Stimulated activated CD8-positive, alpha-beta memory T cell treated with anti-CD3 and anti-CD28 coated beads, Interleukin-7, amount 100 ng/mL, for 24 hours (primary cell): ENCODE measurements around the gene BCAS3.

Experiments
- DNase-seq: peaks from one replicate; pipeline ENCODE4 v3.0.0-alpha.2; 2020; ENCODE audit warnings: low read depth

BCAS3 gene

DNA sequence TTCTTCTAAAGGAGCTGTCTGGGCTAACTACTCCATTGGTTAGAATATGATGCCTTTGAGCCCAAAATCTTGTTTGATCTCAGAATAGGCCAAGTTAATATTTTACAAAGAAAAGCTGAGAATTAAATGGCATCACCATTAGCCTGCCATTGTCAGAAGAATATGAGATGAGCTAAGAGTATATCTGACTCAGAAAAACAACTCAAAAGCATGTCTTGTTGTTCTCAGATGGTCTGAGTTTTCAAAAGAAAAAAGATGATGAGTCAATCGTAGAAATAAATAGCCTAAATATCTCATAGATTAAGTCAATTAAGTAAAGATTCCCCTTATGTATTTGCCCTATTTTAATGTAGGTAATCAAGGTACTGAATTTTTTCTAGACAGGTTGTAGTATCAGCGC lies 524.9 kb downstream of the BCAS3 start:
- DNase-seq, result no peak

- DNase-seq, result no peak
These were observed 526.0 kb downstream of the BCAS3 start for GRCh38 chr17:61203671-61204131.

DNA sequence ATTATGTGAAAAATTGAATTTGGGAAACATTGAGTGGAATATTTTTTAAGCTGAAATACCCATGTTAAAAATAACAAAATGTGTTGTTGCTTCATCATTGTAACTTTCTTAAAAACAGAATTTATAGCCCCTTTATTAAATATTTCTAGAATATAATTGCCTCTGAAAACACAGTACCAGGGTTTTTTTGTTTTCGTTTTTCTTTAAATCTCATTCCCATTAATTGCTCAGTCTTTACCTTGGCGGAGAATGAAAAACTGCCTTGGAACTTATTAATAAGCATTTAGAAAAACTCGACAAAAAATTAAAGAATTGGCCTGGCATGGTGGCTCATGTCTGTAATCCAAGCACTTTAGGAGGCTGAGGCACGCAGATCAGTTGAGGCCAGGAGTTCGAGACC lies 526.8 kb downstream of the BCAS3 start:
- DNase-seq, result no peak

GRCh38 chr17:61205401-61205800 lies 527.8 kb downstream of the BCAS3 start:
- no peak for DNase-seq

DNA sequence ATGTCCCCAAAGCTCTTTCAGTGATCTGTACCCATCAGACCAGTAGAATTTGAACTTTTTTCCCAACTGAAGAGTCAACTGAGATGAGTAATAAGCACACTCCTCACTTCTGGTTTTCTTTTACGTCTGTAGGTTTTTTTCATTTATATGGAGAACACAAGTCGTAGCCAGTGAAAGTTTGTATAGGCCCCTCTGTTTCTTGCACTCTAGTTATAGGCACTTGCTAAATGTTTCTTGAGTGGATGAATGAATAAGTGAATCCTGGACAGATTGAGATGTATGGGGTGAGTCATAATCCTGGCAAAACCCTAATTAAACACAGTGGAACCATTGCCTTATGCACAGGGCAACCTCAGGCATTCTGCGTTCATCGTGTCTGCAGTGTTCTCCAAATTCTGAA lies 528.3 kb downstream of the BCAS3 start:
- DNase-seq, result no peak

DNA sequence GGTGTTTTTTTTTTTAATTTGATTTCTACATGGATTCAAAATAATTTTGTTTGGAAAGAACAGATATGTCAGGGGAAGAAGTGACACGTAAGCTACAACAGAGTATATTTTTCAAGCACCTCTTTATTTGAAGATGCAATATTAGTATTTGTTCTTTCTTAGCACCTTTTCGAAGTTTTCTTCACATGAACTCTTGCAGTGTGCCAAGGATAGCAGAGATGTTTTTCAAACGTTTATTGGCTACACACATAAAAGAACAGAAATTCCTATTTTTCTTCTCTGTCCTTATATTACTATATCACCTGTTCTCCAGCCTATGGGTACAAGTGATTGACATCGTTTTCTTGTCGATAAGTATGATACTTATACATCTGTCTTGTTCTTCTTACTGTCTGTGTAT lies 529.3 kb downstream of the BCAS3 start:
- DNase-seq, result no peak

DNA sequence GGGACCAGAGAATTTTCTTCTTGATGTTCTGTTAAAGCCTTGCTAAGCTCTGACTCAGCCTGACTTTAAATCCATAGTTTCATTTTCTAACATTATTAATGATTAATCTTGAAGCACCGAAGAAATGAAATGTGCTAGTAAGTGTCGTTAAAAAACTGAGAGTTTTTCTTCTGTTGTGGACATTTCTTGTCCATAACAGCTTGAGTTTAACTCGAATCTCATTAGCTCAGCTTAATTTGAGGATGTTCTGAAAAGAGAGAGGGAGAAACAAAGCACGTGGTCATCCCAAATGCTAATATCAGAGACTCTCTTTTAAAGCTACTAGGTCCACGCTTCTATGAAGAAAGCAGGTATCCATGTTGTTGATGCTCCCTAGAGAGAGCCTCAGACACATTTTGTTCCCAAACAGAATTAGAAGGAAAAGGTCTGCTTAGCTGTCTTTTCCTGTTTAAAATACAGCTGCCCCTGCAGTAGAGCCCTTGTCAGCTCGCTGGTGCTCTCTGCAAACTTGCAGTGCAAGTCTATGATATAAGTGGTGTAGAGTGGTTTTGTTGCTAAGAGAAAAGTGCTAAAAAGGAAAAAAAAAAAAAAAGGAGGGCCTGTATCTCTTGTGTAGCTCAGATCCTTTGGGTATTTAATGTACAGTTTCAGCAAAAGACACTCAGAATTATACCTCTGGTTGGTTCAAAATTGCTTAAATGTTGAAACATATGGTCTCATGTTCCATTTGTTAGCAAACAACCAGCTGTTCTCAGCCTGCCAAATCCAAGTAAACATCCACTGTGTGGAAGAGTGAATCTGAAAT lies 530.9 kb downstream of the BCAS3 start:
- DNase-seq, result no peak

DNA sequence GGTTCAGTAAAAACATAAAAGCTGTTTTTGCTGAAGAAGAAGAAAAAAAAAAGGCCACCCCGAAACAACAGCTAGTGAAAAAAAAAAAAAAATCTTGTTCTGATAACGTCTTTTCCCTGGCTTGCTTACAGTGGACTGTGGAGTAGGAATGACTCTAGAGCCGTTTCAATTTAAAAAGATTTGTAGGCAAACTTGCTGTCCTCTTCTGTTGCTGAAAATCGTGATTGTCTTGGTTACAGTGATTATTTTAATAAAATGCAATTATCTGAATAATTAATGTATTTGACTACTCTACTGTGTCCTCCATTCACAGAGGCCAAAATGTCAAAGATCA lies 531.4 kb downstream of the BCAS3 start:
- DNase-seq, result no peak

GRCh38 chr17:61209525-61209924 lies 531.9 kb downstream of the BCAS3 start:
- DNase-seq, result no peak

- no peak for DNase-seq
These were observed 533.6 kb downstream of the BCAS3 start for GRCh38 chr17:61211236-61211635.

- DNase-seq, result no peak
These were observed 535.0 kb downstream of the BCAS3 start for GRCh38 chr17:61212655-61213054.

DNA sequence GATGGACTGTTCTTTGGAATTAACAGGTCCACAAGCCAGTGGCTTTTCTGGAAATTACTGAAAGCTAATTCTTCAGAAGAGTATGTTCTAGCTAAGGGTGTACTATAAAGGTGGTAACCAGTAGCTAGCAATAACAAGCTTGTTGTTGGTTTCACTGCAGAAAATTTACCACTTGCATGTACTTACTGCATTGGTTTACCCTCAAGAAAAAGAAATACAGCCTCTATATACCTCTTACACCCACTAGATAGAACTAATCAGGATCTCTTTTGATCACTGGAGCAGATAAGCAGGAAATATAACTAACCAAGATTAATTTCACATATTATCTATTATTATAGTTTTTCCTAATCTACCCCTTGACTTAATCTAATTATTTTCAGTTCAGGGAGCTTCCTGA lies 537.1 kb downstream of the BCAS3 start:
- no peak for DNase-seq

GRCh38 chr17:61216066-61216465 lies 538.4 kb downstream of the BCAS3 start:
- no peak for DNase-seq

- no peak for DNase-seq
These were observed 540.3 kb downstream of the BCAS3 start for GRCh38 chr17:61217878-61218437.

GRCh38 chr17:61218438-61218837 lies 540.8 kb downstream of the BCAS3 start:
- no peak for DNase-seq

GRCh38 chr17:61219460-61219859 lies 541.8 kb downstream of the BCAS3 start:
- no peak for DNase-seq

DNA sequence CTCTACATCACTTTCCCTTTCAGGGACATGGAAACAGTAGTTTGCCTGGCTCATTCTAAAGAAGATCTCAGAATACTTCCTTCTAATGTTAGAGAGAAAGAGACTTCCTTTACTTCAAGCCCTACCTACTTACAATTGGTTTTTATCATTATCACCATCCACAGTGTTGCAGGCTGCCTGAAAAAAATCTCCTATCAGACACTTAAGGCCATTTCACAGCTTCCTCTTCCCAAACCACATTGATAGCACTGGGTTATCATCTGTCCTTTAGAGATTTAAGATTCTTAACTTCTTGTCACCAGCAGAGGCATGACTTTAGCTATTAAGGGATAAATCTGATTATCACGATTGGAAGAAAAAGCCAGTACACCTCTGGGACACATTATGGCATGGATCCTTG lies 543.5 kb downstream of the BCAS3 start:
- DNase-seq, result no peak

DNA sequence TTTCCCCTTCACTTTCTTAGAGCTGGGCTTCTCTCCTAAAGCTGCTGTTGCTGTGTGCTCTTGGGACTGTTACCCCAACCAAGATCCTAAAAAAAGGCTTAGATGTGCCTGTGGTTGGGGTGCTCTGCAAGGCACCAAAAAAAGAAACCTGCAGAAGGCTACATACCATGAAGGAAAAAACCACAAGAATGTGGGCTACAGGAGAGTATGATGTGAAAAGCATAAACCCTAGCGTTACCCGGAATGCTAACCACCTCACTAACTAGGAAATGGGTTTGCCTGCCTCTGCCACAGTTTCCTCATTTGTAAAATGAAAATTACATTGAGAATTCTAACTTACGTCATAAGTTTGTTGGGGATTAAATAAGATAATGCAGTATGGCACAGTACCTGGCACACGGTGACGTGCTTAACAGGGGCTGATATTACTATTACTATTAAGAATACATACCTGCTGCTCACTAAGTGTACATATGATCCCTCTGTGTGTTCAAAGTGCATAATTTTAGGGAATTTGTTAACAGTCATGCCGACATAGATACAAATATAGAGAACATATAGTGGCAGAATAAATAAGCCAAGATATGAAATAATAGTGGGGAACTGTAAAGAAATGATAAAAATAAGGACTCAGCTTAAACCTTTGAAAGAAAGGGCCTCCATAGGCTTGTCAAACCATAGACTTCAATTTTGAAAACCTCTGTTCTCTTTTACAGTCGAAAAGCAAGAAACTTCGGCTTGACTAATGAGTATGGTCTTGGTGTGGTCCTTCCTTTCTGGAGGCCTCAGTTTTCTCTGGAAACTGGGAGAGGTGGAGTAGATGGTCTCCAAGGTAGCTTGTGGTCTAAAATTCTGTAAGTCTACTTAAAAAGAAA lies 544.2 kb downstream of the BCAS3 start:
- no peak for DNase-seq

DNA sequence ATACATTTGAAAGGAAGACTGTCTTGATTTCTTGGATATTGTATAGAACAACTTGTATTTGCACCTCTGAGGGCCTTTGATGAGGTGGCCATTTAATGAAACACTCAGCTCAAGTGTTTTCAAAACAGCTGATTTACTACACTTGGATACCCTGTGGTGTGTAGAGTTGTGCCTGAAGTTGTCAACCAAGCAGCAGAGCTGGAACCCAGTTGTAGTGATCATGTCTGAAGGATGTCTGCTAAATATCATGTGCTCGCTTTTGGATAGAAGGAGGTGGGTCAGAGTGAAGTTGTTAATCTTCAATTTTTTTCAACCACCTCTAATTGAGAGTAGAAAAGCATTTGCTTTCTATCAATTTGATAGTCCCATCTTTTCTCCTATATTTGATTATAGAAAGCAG lies 546.1 kb downstream of the BCAS3 start:
- no peak for DNase-seq

- DNase-seq, result no peak
These were observed 547.7 kb downstream of the BCAS3 start for GRCh38 chr17:61225178-61225882.

DNA sequence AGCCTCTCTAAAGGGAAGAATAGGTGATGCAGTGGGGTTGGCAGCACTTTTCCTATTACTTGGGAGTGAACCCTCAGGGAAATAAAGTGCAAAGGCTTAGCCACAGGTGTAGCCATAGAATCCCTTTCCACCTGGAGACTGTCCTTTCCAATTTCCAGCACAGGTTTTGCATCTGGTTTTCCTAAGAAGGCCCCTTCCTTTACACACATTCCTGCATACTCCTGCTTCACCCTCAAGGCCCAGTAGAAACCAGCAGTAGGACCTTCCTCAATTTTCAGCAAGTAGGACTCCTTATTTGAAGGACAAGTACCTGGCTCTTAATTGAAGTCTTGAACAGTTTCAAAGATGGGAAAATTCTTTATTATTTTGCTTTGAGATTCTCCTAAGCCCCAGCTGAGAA lies 550.2 kb downstream of the BCAS3 start:
- DNase-seq, result no peak

DNA sequence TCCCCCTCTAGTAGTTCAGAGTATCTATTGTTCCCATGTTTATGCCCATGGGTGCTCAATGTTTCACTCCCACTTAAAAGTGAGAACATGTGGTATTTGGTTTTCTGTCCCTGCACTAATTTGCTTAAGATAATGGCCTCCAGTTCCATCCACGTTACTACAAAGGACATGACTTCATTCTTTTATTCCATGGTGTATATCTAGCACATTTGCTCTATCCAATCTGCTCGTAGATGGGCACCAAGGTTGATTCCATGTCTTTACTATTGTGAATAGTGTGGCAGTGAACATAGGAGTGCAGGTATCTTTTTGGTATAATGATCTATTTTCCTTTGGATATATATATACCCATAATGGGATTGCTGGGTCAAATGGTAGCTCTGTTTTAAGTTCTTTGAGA lies 552.8 kb downstream of the BCAS3 start:
- no peak for DNase-seq
